ENCODE measurements around the gene MUS81. TPM values are rescaled to one million over a fixed set of nuclear protein-coding genes. Genes with fewer than 3 reads are reported as not detected.
A peak's percentile ranks its signal among the peaks of the same experiment; 100 is the strongest.

MUS81 gene
- total and polyA plus RNA-seq, 2 of the 4 experiments (the other 2 are of a cell fraction) = 23.7 to 47.9 TPM

- peak overlapping the region; percentile 54; the same call in 1 of the 2 replicates for H3K9ac ChIP-seq (ENCODE audit: low read depth, low read length)
- H3K79me1 ChIP-seq (ENCODE audit: low read depth in 1 of 2, low read length in 2 of 2) = peaks cover under 1 to 22% of the 10 kb centered on the region in 2 experiments; a peak in 3 of 4 replicates
- no peaks in the 10 kb centered on the region for H3K9me3 ChIP-seq (ENCODE audit: control insufficient read depth, insufficient read depth, low read length)
- ATAC-seq (ENCODE audit: low read depth) (no peak), DNase-seq (no peak)
- H2BK120ac ChIP-seq (ENCODE audit: low read depth, low read length) = 0 out of 2 replicates have a peak overlapping the region, but pooled peaks have one; percentile 10
- intact Hi-C loops (cut with micrococcal nuclease) (no loop called here), in situ Hi-C loops (cut with MboI; ENCODE audit: low sequenced_read_pairs) (no loop called here), dilution Hi-C loops (cut with HindIII; ENCODE audit: low sequenced_read_pairs, unreplicated experiment) (no loop called here)
- H3K27me3 ChIP-seq (ENCODE audit: control insufficient read depth, insufficient read depth, low read length) = no peaks in the 10 kb centered on the region
- peak overlapping the region; percentile 22 for H3K27ac ChIP-seq (ENCODE audit: insufficient read depth, low read length)
- ChIA-PET POLR2A (ENCODE audit: unreplicated experiment) (interaction anchor here (0.7 kb wide), 2 partner anchors 79 to 117 kb away, joined by 5 read pairs; no protein-coding TSS in a partner anchor), CTCF (interaction anchor here (1.2 kb wide), 1 partner anchor 125 kb away, joined by 4 read pairs; no protein-coding TSS in a partner anchor)
- peak overlapping the region; percentile 23 for H3K14ac ChIP-seq (replicated peaks; ENCODE audit: low read depth, low read length)
- no peak overlapping the region for H2BK15ac ChIP-seq (ENCODE audit: low read depth, low read length)
- H3K9me1 ChIP-seq (ENCODE audit: insufficient read depth, low read length) = 0 out of 2 replicates have a peak, but pooled peaks cover 4% of the 10 kb centered on the region
- H3K18ac ChIP-seq (ENCODE audit: low read depth, low read length) = no peak overlapping the region
- H3K56ac ChIP-seq (ENCODE audit: extremely low read depth, insufficient read depth, low read length) = 0 out of 2 replicates have a peak overlapping the region, but pooled peaks have one; percentile 5
- peak overlapping the region; percentile 99 for H3K23ac ChIP-seq (ENCODE audit: low read depth, low read length)
- TF ChIP-seq POLR2A (IDR thresholded peaks at IDR 0.05; ENCODE audit: low read depth, low read length) (peak; percentile 17), ELK1 (IDR thresholded peaks at IDR 0.05; ENCODE audit: borderline replicate concordance, low read depth, low read length) (no peak)
- H2AFZ ChIP-seq (replicated peaks; ENCODE audit: low read length, poor library complexity) = no peak overlapping the region
- peak overlapping the region; percentile 5; the same call in 1 of the 2 replicates for H3K4me3 ChIP-seq (ENCODE audit: insufficient read depth, low read depth, low read length)
- no TSS peak for BruUV-seq (replicated peaks)
- peak overlapping the region; percentile 46 for H3K4ac ChIP-seq (ENCODE audit: low read depth, low read length)
- H2AK5ac ChIP-seq (ENCODE audit: low read depth, low read length) = peak overlapping the region; percentile 0; the same call in 1 of the 2 replicates
- H3K4me1 ChIP-seq (ENCODE audit: control insufficient read depth, insufficient read depth, low read length) = peaks cover 33% of the 10 kb centered on the region
- peaks cover 91% of the 10 kb centered on the region for H4K20me1 ChIP-seq (ENCODE audit: insufficient read depth, low read length)
- H4K5ac ChIP-seq (ENCODE audit: low read depth, low read length) = peak overlapping the region; percentile 12; the same call in 1 of the 2 replicates
- peak overlapping the region; percentile 72 for H2BK5ac ChIP-seq (ENCODE audit: low read depth, low read length, poor library complexity, severe bottlenecking)
- H3K36me3 ChIP-seq (ENCODE audit: control insufficient read depth, insufficient read depth, low read length) = peaks cover 46% of the 10 kb centered on the region
- H2BK20ac ChIP-seq (ENCODE audit: low read depth, low read length) = no peak overlapping the region
- H4K91ac ChIP-seq (ENCODE audit: insufficient read depth, low read depth, low read length) = no peak overlapping the region
- WGBS, 2 experiments (ENCODE audit: extremely low coverage in 2 of 2, insufficient read length in 1 of 2) = 100% methylated on average over 3 of the region's 5 CpGs; no CpG with 5 or more reads in 1 of the 2 experiments
- peak overlapping the region; percentile 69 for H3K4me2 ChIP-seq (ENCODE audit: low read depth, low read length)
- peak overlapping the region in 1 of 2 experiments; percentile 57; a peak in 2 of 4 replicates for H4K8ac ChIP-seq (ENCODE audit: low read depth in 2 of 2, low read length in 2 of 2)
- no peak overlapping the region for H2AK9ac ChIP-seq (replicated peaks; ENCODE audit: low read depth, low read length, poor library complexity)
These were observed 35.3 kb downstream of the MUS81 start for GRCh38 chr11:65895482-65895981.

All from IMR-90 (cell line).